Measurements from ENCODE around the gene SIK3.

DNA sequence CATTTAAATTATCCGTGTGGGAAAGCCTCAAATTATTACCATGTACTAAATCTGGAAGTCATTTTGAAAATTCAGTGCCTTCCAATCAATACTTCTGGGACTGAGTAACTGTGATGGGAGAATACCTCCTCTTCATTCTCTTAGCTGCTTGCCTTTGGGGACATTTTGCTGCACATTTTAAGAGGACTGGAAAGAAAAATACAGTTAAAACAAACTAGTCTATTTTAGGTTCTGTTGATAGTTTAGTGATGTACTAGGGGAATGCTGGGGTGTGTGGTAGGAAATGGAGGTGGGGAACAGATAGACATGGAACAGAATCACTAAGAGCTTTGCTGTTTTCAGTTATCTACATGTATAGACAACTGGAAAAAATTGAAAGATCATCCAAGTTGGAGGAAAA lies 195.1 kb downstream of the SIK3 start:
- no peak for TF ChIP-seq USF2 (IDR thresholded peaks at IDR 0.05; ENCODE audit: borderline replicate concordance, low read depth, low read length)
- TF ChIP-seq, protein P1, sequence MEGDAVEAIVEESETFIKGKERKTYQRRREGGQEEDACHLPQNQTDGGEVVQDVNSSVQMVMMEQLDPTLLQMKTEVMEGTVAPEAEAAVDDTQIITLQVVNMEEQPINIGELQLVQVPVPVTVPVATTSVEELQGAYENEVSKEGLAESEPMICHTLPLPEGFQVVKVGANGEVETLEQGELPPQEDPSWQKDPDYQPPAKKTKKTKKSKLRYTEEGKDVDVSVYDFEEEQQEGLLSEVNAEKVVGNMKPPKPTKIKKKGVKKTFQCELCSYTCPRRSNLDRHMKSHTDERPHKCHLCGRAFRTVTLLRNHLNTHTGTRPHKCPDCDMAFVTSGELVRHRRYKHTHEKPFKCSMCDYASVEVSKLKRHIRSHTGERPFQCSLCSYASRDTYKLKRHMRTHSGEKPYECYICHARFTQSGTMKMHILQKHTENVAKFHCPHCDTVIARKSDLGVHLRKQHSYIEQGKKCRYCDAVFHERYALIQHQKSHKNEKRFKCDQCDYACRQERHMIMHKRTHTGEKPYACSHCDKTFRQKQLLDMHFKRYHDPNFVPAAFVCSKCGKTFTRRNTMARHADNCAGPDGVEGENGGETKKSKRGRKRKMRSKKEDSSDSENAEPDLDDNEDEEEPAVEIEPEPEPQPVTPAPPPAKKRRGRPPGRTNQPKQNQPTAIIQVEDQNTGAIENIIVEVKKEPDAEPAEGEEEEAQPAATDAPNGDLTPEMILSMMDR (IDR thresholded peaks at IDR 0.05) = no peak
- no peak for TF ChIP-seq RAD21 (IDR thresholded peaks at IDR 0.05; ENCODE audit: low read length)
- TF ChIP-seq EZH2phosphoT487 (IDR thresholded peaks at IDR 0.05; ENCODE audit: borderline replicate concordance, low read depth) = no peak
- no peak for TF ChIP-seq TAF1 (IDR thresholded peaks at IDR 0.05; ENCODE audit: borderline replicate concordance, low read depth, low read length)
- TF ChIP-seq TCF12 (IDR thresholded peaks at IDR 0.05) = no peak
- TF ChIP-seq SIN3A (IDR thresholded peaks at IDR 0.05; ENCODE audit: borderline replicate concordance, low read depth, low read length) = no peak
- no peak for TF ChIP-seq ZBTB33 (IDR thresholded peaks at IDR 0.05; ENCODE audit: borderline replicate concordance, low read depth)
- TF ChIP-seq RCOR1 (IDR thresholded peaks at IDR 0.05; ENCODE audit: low read length) = no peak
- no peak for TF ChIP-seq JUND (IDR thresholded peaks at IDR 0.05)
